WI38 (cell line): ENCODE data around the gene CCDC148.

Experiments
- H3K4me3 ChIP-seq: 2 replicates; pipeline ENCODE4 v1.5.1; 2011; ENCODE audit warnings: low read depth, mild to moderate bottlenecking, control low read depth, low read length
- CTCF ChIP-seq: IDR thresholded peaks from 2 replicates; pipeline ENCODE4 v1.5.1; 2012; ENCODE audit warnings: low read depth, mild to moderate bottlenecking, control low read depth, low read length

The CCDC148 gene

GRCh38 chr2:158489366-158490112 lies 33.0 kb upstream of the CCDC148 start:
- no peak for TF ChIP-seq CTCF
- H3K4me3 ChIP-seq: no peak overlapping the region

- TF ChIP-seq CTCF: no peak
Observed at GRCh38 chr2:158488442-158489216, 32.1 kb upstream of the CCDC148 start.

GRCh38 chr2:158487419-158487818 lies 30.9 kb upstream of the CCDC148 start:
- TF ChIP-seq CTCF: no peak
- H3K4me3 ChIP-seq: peak overlapping the region; percentile 21; the same call in 1 of the 2 replicates

More at GRCh38 chr2:158488442-158489216, 32.1 kb upstream of the CCDC148 start:
- no peak overlapping the region for H3K4me3 ChIP-seq

GRCh38 chr2:158486970-158487325 lies 30.4 kb upstream of the CCDC148 start:
- no peak for TF ChIP-seq CTCF
- H3K4me3 ChIP-seq: peak overlapping the region; percentile 21; the same call in 1 of the 2 replicates

- H3K4me3 ChIP-seq: no peak overlapping the region; the same call in 1 of the 2 replicates
- TF ChIP-seq CTCF: no peak
Observed at GRCh38 chr2:158486150-158486969, 29.8 kb upstream of the CCDC148 start.

GRCh38 chr2:158484892-158485556 lies 28.5 kb upstream of the CCDC148 start:
- no peak overlapping the region for H3K4me3 ChIP-seq
- no peak for TF ChIP-seq CTCF
